Measurements from ENCODE around the gene OFD1.

OFD1 gene

DNA sequence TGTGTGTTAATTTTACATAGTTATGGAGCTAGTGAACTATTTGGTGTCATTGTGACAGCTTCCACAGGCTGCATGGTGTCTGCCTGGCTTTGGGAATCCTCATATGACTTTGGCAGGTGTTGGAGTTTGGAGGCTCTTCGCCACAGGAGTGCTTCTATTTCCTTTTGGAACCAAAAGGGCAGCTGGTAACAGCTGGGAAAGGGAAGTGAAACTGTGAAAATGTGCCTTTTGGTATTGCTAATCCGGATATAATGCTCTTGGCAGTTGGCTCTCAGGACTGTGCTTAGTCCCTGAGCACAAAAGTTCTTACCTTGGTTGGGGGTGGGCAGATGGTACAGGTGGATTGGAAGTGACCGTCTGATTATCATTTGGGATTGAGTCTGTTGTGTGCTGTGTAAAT is 18.1 kb downstream of the OFD1 start:
- peaks cover 66% of the 10 kb centered on the region for H3K36me3 ChIP-seq (ENCODE audit: insufficient read depth, insufficient read length, low read length)
- H3K4me3 ChIP-seq (ENCODE audit: insufficient read length, low read depth) = no peak overlapping the region
- TF ChIP-seq ZNF274 (IDR thresholded peaks at IDR 0.05; ENCODE audit: low read depth, low read length) (no peak), YY1 (IDR thresholded peaks at IDR 0.05; ENCODE audit: insufficient read depth, insufficient read length) (no peak), SUZ12 (IDR thresholded peaks at IDR 0.05; ENCODE audit: extremely low read depth, insufficient read depth, insufficient read length) (no peak)
- no peak for DNase-seq (ENCODE audit: low read depth, low spot score)
- H3K27me3 ChIP-seq (ENCODE audit: insufficient read depth, insufficient read length) = no peaks in the 10 kb centered on the region
- no peaks in the 10 kb centered on the region for H3K4me1 ChIP-seq (ENCODE audit: insufficient read depth, insufficient read length)
- H3K9ac ChIP-seq (ENCODE audit: insufficient read length, low read depth) = no peak overlapping the region
- H3K9me3 ChIP-seq (ENCODE audit: insufficient read depth, low read length) = no peaks in the 10 kb centered on the region

DNA sequence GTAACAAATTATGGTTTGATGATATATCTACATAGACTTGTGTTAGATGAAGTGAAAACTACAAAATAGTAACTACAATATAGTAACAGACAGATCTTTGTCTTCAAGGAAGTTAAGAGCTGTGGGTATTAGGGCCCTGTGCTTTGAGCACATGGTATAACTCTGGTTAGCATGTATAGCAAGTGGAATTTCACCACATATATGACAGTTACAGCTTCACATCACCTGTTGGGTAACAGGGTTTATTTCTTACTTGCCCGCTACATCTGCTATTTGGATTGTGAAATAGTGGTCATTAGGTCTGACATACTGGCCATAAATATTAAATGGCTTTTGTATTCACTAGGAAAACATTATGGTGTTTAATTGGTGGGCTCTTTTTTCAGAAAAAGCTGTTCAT is 20.2 kb downstream of the OFD1 start:
- peaks cover 72% of the 10 kb centered on the region for H3K36me3 ChIP-seq (ENCODE audit: insufficient read depth, insufficient read length, low read length)
- no peaks in the 10 kb centered on the region for H3K9me3 ChIP-seq (ENCODE audit: insufficient read depth, low read length)
- H3K27me3 ChIP-seq (ENCODE audit: insufficient read depth, insufficient read length) = no peaks in the 10 kb centered on the region
- no peak overlapping the region for H3K9ac ChIP-seq (ENCODE audit: insufficient read length, low read depth)
- no peak for DNase-seq (ENCODE audit: low read depth, low spot score)
- H3K4me3 ChIP-seq (ENCODE audit: insufficient read length, low read depth) = no peak overlapping the region
- TF ChIP-seq SUZ12 (IDR thresholded peaks at IDR 0.05; ENCODE audit: extremely low read depth, insufficient read depth, insufficient read length) (no peak), ZNF274 (IDR thresholded peaks at IDR 0.05; ENCODE audit: low read depth, low read length) (no peak), YY1 (IDR thresholded peaks at IDR 0.05; ENCODE audit: insufficient read depth, insufficient read length) (no peak)
- no peaks in the 10 kb centered on the region for H3K4me1 ChIP-seq (ENCODE audit: insufficient read depth, insufficient read length)

GRCh38 chrX:13755254-13755653 is 20.7 kb downstream of the OFD1 start:
- no peaks in the 10 kb centered on the region for H3K4me1 ChIP-seq (ENCODE audit: insufficient read depth, insufficient read length)
- H3K9me3 ChIP-seq (ENCODE audit: insufficient read depth, low read length) = no peaks in the 10 kb centered on the region
- peaks cover 73% of the 10 kb centered on the region for H3K36me3 ChIP-seq (ENCODE audit: insufficient read depth, insufficient read length, low read length)
- H3K9ac ChIP-seq (ENCODE audit: insufficient read length, low read depth) = no peak overlapping the region
- TF ChIP-seq YY1 (IDR thresholded peaks at IDR 0.05; ENCODE audit: insufficient read depth, insufficient read length) = no peak
- no peak for TF ChIP-seq ZNF274 (IDR thresholded peaks at IDR 0.05; ENCODE audit: low read depth, low read length)
- TF ChIP-seq SUZ12 (IDR thresholded peaks at IDR 0.05; ENCODE audit: extremely low read depth, insufficient read depth, insufficient read length) = no peak
- H3K4me3 ChIP-seq (ENCODE audit: insufficient read length, low read depth) = no peak overlapping the region
- DNase-seq (ENCODE audit: low read depth, low spot score) = no peak
- H3K27me3 ChIP-seq (ENCODE audit: insufficient read depth, insufficient read length) = no peaks in the 10 kb centered on the region

DNA sequence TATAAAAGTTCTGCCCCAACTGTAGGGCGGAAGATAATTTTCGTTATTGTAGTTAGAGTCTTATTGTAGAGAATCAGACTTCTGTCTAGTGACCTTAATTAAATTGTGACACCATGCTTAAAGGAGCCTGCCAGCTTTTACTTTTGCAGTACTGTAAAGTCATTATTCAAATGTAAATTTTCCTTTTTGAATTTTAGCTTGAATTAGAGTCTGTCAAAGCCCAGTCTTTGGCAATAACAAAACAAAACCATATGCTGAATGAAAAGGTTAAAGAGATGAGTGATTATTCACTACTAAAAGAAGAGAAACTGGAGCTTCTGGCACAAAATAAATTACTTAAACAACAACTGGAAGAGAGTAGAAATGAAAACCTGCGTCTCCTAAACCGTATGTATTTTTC is 21.8 kb downstream of the OFD1 start:
- Histone ChIP-seq H3K4me1 (ENCODE audit: insufficient read depth, insufficient read length) (peaks cover 4% of the 10 kb centered on the region), H3K9ac (ENCODE audit: insufficient read length, low read depth) (no peak overlapping the region), H3K9me3 (ENCODE audit: insufficient read depth, low read length) (no peaks in the 10 kb centered on the region), H3K27me3 (ENCODE audit: insufficient read depth, insufficient read length) (no peaks in the 10 kb centered on the region), H3K36me3 (ENCODE audit: insufficient read depth, insufficient read length, low read length) (peaks cover 72% of the 10 kb centered on the region), H3K4me3 (ENCODE audit: insufficient read length, low read depth) (no peak overlapping the region)
- TF ChIP-seq YY1 (IDR thresholded peaks at IDR 0.05; ENCODE audit: insufficient read depth, insufficient read length) (no peak), ZNF274 (IDR thresholded peaks at IDR 0.05; ENCODE audit: low read depth, low read length) (no peak), SUZ12 (IDR thresholded peaks at IDR 0.05; ENCODE audit: extremely low read depth, insufficient read depth, insufficient read length) (no peak)
- no peak for DNase-seq (ENCODE audit: low read depth, low spot score)

- Histone ChIP-seq H3K9ac (ENCODE audit: insufficient read length, low read depth) (no peak overlapping the region), H3K4me3 (ENCODE audit: insufficient read length, low read depth) (no peak overlapping the region), H3K9me3 (ENCODE audit: insufficient read depth, low read length) (no peaks in the 10 kb centered on the region), H3K27me3 (ENCODE audit: insufficient read depth, insufficient read length) (no peaks in the 10 kb centered on the region), H3K4me1 (ENCODE audit: insufficient read depth, insufficient read length) (peaks cover 4% of the 10 kb centered on the region), H3K36me3 (ENCODE audit: insufficient read depth, insufficient read length, low read length) (peaks cover 78% of the 10 kb centered on the region)
- DNase-seq (ENCODE audit: low read depth, low spot score) = no peak
- no peak for TF ChIP-seq YY1 (IDR thresholded peaks at IDR 0.05; ENCODE audit: insufficient read depth, insufficient read length)
- TF ChIP-seq SUZ12 (IDR thresholded peaks at IDR 0.05; ENCODE audit: extremely low read depth, insufficient read depth, insufficient read length) = no peak
- TF ChIP-seq ZNF274 (IDR thresholded peaks at IDR 0.05; ENCODE audit: low read depth, low read length) = no peak
These were observed 24.7 kb downstream of the OFD1 start for GRCh38 chrX:13759152-13759718.

- Histone ChIP-seq H3K9me3 (ENCODE audit: insufficient read depth, low read length) (no peaks in the 10 kb centered on the region), H3K9ac (ENCODE audit: insufficient read length, low read depth) (no peak overlapping the region), H3K36me3 (ENCODE audit: insufficient read depth, insufficient read length, low read length) (peaks cover 72% of the 10 kb centered on the region), H3K4me3 (ENCODE audit: insufficient read length, low read depth) (no peak overlapping the region), H3K4me1 (ENCODE audit: insufficient read depth, insufficient read length) (peaks cover 4% of the 10 kb centered on the region), H3K27me3 (ENCODE audit: insufficient read depth, insufficient read length) (no peaks in the 10 kb centered on the region)
- TF ChIP-seq ZNF274 (IDR thresholded peaks at IDR 0.05; ENCODE audit: low read depth, low read length) = no peak
- TF ChIP-seq YY1 (IDR thresholded peaks at IDR 0.05; ENCODE audit: insufficient read depth, insufficient read length) = no peak
- TF ChIP-seq SUZ12 (IDR thresholded peaks at IDR 0.05; ENCODE audit: extremely low read depth, insufficient read depth, insufficient read length) = no peak
- DNase-seq (ENCODE audit: low read depth, low spot score) = no peak
These were observed 25.9 kb downstream of the OFD1 start for GRCh38 chrX:13760426-13760825.

DNA sequence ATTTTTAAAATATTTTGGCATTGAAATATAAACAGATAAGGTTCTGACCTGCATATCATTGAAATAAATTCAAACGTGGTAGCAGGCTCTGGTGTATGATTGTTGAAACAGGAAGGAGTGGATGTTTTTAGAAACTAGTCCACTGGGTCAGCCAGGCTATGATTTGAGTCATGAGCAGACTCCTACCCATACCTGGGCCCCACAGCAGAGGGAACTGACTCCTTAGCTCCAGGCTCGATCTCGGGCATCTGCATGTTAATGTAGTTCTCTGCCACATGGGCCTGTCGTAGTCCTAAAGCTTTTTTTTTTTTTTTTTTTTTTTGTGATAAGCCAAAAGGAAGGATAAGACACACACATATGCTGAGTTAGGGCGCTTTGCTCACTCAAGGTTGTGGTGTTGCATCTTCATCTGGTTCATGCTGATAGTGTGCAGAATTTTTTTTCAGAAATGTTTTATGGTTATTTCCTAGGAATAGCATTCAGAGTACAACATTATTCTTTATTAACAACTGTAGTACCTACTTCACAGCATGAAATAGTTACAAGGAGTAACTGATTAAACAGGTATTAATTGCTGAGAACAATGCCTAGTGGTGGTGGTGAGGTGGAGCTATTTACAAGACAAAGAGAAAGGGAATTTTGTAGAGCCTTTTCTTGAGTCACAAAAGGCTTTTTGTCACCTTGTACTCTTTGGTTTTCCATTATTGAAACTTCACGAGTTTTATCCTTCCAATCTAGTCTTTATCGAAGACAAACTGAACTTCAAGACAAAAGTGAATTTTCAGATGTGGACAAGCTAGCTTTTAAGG is 27.3 kb downstream of the OFD1 start:
- no peak for DNase-seq (ENCODE audit: low read depth, low spot score)
- no peaks in the 10 kb centered on the region for H3K9me3 ChIP-seq (ENCODE audit: insufficient read depth, low read length)
- no peak for TF ChIP-seq SUZ12 (IDR thresholded peaks at IDR 0.05; ENCODE audit: extremely low read depth, insufficient read depth, insufficient read length)
- TF ChIP-seq ZNF274 (IDR thresholded peaks at IDR 0.05; ENCODE audit: low read depth, low read length) = no peak
- no peak for TF ChIP-seq YY1 (IDR thresholded peaks at IDR 0.05; ENCODE audit: insufficient read depth, insufficient read length)
- peaks cover 4% of the 10 kb centered on the region for H3K4me1 ChIP-seq (ENCODE audit: insufficient read depth, insufficient read length)
- no peaks in the 10 kb centered on the region for H3K27me3 ChIP-seq (ENCODE audit: insufficient read depth, insufficient read length)
- H3K9ac ChIP-seq (ENCODE audit: insufficient read length, low read depth) = no peak overlapping the region
- no peak overlapping the region for H3K4me3 ChIP-seq (ENCODE audit: insufficient read length, low read depth)
- peaks cover 79% of the 10 kb centered on the region for H3K36me3 ChIP-seq (ENCODE audit: insufficient read depth, insufficient read length, low read length)
